RWPE1 (cell line): ENCODE measurements around the gene GALNT11.
A peak's percentile ranks its signal among the peaks of the same experiment; 100 is the strongest.

Experiments used
- CTCF ChIA-PET: fragments of 350-600 bp; sonication (Branson Sonifier 250); formaldehyde crosslinking; extraction: SDS; loops from one replicate; lab custom pipeline; 2021; lab: Yijun Ruan, JAX
- POLR2A ChIA-PET: fragments of 400-600 bp; formaldehyde crosslinking; extraction: SDS; loops from one replicate; lab custom pipeline; 2020; ENCODE audit warnings: antibody characterized with exemption; ENCODE audit not compliant: low non-redundant PET; lab: Yijun Ruan, JAX
- DNase-seq: peaks from one replicate; pipeline ENCODE4 v3.0.0; 2012; ENCODE audit warnings: low spot score
- H3K27ac ChIP-seq: fragments of 450-650 bp; 2 replicates; pipeline ENCODE4 v1.5.1; 2017
- CTCF ChIP-seq: fragments of 450-650 bp; conservative IDR thresholded peaks from 2 replicates; pipeline ENCODE4 v1.5.1; 2017; ENCODE audit warnings: low read depth, mild to moderate bottlenecking

Gene GALNT11

GRCh38 chr7:152137476-152138025 is 112.1 kb downstream of the GALNT11 start:
- ChIA-PET POLR2A (no interaction called here), CTCF (no interaction called here)
- TF ChIP-seq CTCF, result no peak
- H3K27ac ChIP-seq, result no peak overlapping the region
- no peak for DNase-seq

GRCh38 chr7:152140067-152140466 is 114.6 kb downstream of the GALNT11 start:
- CTCF ChIA-PET, result no interaction called here
- POLR2A ChIA-PET, result no interaction called here
- TF ChIP-seq CTCF, result no peak
- DNase-seq, result no peak
- no peak overlapping the region for H3K27ac ChIP-seq

- DNase-seq, result no peak
- TF ChIP-seq CTCF, result no peak
- H3K27ac ChIP-seq, result no peak overlapping the region
- POLR2A ChIA-PET, result no interaction called here
- CTCF ChIA-PET, result no interaction called here
These were observed 115.1 kb downstream of the GALNT11 start for GRCh38 chr7:152140560-152140959.

GRCh38 chr7:152142976-152143595 is 117.6 kb downstream of the GALNT11 start:
- ChIA-PET CTCF (interaction anchor here (0.6 kb wide), 1 partner anchor 554 kb away, joined by 6 read pairs; no protein-coding TSS in a partner anchor), POLR2A (no interaction called here)
- no peak overlapping the region for H3K27ac ChIP-seq
- no peak for DNase-seq
- no peak for TF ChIP-seq CTCF

- DNase-seq, result no peak
- no peak overlapping the region for H3K27ac ChIP-seq
- TF ChIP-seq CTCF, result no peak
- ChIA-PET CTCF (no interaction called here), POLR2A (no interaction called here)
These were observed 119.2 kb downstream of the GALNT11 start for GRCh38 chr7:152144557-152145245.

- POLR2A ChIA-PET, result no interaction called here
- H3K27ac ChIP-seq, result no peak overlapping the region
- CTCF ChIA-PET, result no interaction called here
- DNase-seq, result peak; percentile 23
- peak; percentile 87 for TF ChIP-seq CTCF
These were observed 120.5 kb downstream of the GALNT11 start for GRCh38 chr7:152145853-152146466.
